GM18909 (cell line): ENCODE results near the gene TRIM27.
"Not testable (repeated sequence)": the region's sequence is repeated elsewhere in the genome, so short reads cannot be mapped to it uniquely, and the experiment has no call there.

Experiments used
- ATAC-seq: cut with Tn5 transposase; IDR thresholded peaks from one replicate; pipeline ENCODE4 v1.9.1; 2021; ENCODE audit warnings: mild to moderate bottlenecking; ENCODE audit not compliant: unreplicated experiment, poor library complexity

TRIM27 gene

DNA sequence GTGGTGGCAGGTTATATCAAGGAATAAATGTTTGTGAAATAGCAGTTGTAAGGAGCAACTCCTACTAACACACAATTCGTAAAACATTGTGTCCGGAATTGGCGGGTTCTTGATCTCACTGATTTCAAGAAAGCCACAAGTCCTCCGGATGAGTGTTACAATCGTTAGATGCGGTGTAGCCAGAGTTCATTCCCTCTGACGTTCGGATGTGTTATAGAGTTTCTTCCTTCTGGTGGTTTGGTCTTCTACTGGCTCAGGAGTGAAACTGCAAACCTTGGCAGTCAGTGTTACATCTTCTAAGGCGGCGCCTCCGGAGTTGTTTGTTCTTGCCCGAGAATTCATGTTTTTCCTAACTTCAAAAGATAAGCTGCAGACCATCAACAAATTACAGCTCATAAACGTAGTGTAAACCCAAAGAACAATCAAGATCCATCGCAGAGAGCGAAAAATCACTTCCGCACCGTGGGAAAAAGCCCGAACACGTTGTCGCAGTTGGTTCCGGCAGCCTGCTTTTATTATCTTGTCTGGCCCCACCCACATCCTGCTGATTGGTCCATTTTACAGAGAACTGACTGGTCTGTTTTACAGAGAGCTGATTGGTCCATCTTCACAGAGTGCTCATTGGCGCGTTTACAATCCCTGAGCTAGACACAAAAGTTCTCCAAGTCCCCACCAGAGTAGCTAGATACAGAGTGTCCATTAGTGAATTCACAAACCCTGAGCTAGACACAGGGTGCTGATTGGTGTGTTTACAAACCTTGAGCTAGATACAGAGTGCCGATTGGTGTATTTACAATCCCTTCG, 58.2 kb downstream of the TRIM27 start:
- no peak for ATAC-seq

DNA sequence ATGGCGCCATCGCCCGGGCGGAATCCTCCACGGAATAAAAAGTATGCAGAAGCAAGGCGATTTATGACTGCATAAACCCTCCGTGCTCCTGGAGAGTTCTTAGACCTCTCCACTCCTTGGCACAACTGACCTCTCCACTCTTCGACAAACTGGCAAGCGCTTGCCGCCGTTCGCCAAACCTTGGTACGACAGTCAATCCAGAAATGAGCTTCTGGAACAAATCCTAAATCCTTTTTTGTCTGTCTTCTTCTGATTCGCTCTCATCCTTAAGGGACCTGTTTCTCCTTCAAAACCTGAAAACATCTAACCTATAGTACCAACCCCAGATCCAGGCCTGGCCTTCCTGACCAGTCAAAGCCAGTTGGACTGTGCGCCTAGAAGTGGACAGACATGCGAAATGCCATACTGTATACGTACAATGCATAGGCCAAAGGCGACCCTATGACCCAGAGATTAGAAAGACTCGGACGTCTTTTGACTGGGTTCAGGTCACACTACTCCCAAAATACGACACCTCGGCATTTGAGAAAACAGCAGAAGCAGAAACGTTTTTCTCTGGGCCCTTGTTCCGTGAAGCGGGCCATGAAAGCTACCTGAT, 59.4 kb downstream of the TRIM27 start:
- peak; percentile 2 for ATAC-seq

- ATAC-seq = peak; percentile 43
Observed at GRCh38 chr6:28863604-28864325, 60.0 kb downstream of the TRIM27 start.

DNA sequence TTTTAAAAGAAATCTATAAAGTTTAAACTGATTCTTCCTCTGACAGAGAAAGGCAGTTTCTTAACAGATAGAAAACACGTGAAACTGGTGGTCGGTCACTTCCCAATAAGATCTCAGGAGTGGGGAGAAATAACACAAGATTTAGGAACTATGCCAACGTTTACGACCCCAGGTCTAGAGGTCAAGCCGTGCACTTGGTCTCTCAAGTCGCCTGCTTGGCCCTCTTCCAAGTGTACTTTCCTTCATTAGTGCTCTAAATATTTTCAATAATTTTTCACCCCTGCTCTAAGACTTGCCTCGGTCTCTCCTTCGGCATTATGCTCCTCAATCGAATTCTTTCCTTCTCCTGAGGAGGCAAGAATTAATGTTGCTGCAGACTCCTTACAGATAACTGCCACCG, 61.7 kb downstream of the TRIM27 start:
- ATAC-seq = no peak

DNA sequence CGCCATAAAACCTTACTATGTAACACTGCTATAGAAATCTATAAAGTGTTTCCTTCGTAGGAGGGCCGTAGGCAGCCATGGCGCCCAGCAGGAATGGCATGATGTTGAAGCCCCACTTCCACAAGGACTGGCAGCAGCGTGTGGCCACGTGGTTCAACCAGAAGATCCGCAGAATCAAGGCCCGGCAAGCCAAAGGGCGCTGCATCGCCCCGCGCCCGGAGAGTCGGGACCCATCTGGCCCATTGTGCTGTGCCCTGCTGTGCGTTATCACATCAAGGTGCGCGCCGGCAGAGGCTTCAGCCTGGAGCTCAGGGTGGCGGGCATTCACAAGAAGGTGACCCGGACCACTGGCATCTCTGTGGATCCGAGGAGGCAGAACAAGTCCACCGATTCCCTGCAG, 62.4 kb downstream of the TRIM27 start:
- ATAC-seq = no peak

- ATAC-seq = no peak
Observed at GRCh38 chr6:28860581-28860980, 63.2 kb downstream of the TRIM27 start.

- ATAC-seq = no peak
Observed at GRCh38 chr6:28858963-28859362, 64.8 kb downstream of the TRIM27 start.

DNA sequence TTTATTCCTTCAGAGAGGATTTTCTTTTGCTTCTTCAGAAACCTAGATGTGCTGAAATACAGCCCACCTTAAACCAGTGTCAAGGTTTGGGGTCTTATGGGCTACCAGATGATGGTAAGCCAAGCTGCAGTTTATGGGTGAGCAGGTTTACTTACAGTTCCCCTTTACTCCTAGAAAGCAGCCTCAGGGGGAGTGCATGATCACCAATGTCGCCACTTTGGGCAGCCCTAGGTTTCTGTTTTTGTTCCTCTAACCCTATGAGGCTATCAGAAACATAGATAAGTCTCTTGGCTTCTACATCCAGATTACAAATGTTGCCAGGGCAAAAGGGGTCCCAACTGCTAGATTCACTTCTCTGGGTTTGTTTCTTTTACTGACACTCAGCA, 67.2 kb downstream of the TRIM27 start:
- no peak for ATAC-seq

- not testable (repeated sequence) for ATAC-seq
Observed at GRCh38 chr6:28854405-28854804, 69.4 kb downstream of the TRIM27 start.
